K562 (cell line): ENCODE results near the gene MYO1B.

Source experiments
- CTCF ChIP-seq, 3 experiments: IDR thresholded peaks in 2 of 3; conservative IDR thresholded peaks in 1 of 3; 2 replicates each; pipeline ENCODE4 v1.5.1; 2011 to 2012; ENCODE audit warnings: low read length in 3 of 3, mild to moderate bottlenecking in 3 of 3, control low read depth in 2 of 3, improper control_type of control experiment in 1 of 3, inconsistent platforms in 1 of 3, low read depth in 1 of 3, mixed read lengths in 1 of 3, moderate library complexity in 1 of 3; ENCODE audit not compliant: insufficient read depth in 2 of 3
- EP300 ChIP-seq: IDR thresholded peaks from 2 replicates; pipeline ENCODE4 v1.6.1; 2012; ENCODE audit warnings: low read length, improper control_type of control experiment
- FOS ChIP-seq: IDR thresholded peaks from 3 replicates; pipeline ENCODE4 v1.6.1; 2011; ENCODE audit not compliant: insufficient read length; ENCODE audit errors: extremely low read depth
- GATA2 ChIP-seq: sonication (generic); formaldehyde crosslinking; IDR thresholded peaks from 2 replicates; pipeline ENCODE4 v1.4.0; 2020; ENCODE audit warnings: mild to moderate bottlenecking, missing genetic modification reagents
- POLR2AphosphoS5 ChIP-seq: IDR thresholded peaks from 2 replicates; pipeline ENCODE4 v1.6.1; 2011; ENCODE audit warnings: mild to moderate bottlenecking, low read depth, low read length, moderate library complexity; ENCODE audit not compliant: control insufficient read depth, insufficient read depth
- TAF1 ChIP-seq: IDR thresholded peaks from 2 replicates; pipeline ENCODE4 v1.6.1; 2011; ENCODE audit warnings: mild to moderate bottlenecking, low read length, moderate library complexity; ENCODE audit not compliant: insufficient read depth, control insufficient read depth, severe bottlenecking; ENCODE audit errors: extremely low read depth

- TF ChIP-seq FOS (no peak), TAF1 (no peak), CTCF (IDR thresholded peaks at IDR 0.05 in 2 of 3, conservative IDR thresholded peaks at IDR 0.05 in 1 of 3; ENCODE audit: insufficient read depth in 2 of 3, low read depth in 1 of 3, low read length in 3 of 3) (no peak), GATA2 (CRISPR knock-in tag) (no peak), POLR2AphosphoS5 (no peak), EP300 (no peak)
These were observed 31.9 kb upstream of the MYO1B start for GRCh38 chr2:191213333-191213732.
